Stimulated activated CD4-positive, alpha-beta T cell treated with anti-CD3 and anti-CD28 coated beads, Interleukin-12 subunit alpha, Interleukin-12 subunit beta, amount 100 ng/mL, for 4 hours (primary cell): ENCODE results near the gene KLF6.

Experiments used
- DNase-seq: peaks from one replicate; pipeline ENCODE4 v3.0.0-alpha.2; 2020

Gene KLF6

GRCh38 chr10:3774018-3774813 is 10.8 kb downstream of the KLF6 start:
- no peak for DNase-seq

- DNase-seq = no peak
Measured at GRCh38 chr10:3773460-3774017, 11.5 kb downstream of the KLF6 start.

- no peak for DNase-seq
Measured at GRCh38 chr10:3772361-3773171, 12.4 kb downstream of the KLF6 start.

GRCh38 chr10:3770611-3771110 is 14.3 kb downstream of the KLF6 start:
- DNase-seq = no peak

- no peak for DNase-seq
Measured at GRCh38 chr10:3769556-3769955, 15.5 kb downstream of the KLF6 start.

GRCh38 chr10:3766046-3766756 is 18.8 kb downstream of the KLF6 start:
- no peak for DNase-seq

- no peak for DNase-seq
Measured at GRCh38 chr10:3765146-3765545, 19.9 kb downstream of the KLF6 start.

GRCh38 chr10:3764626-3765112 is 20.3 kb downstream of the KLF6 start:
- no peak for DNase-seq

GRCh38 chr10:3763852-3764625 is 21.0 kb downstream of the KLF6 start:
- DNase-seq = no peak

- no peak for DNase-seq
Measured at GRCh38 chr10:3763035-3763456, 22.0 kb downstream of the KLF6 start.

GRCh38 chr10:3762309-3762708 is 22.7 kb downstream of the KLF6 start:
- DNase-seq = no peak

GRCh38 chr10:3761904-3762303 is 23.1 kb downstream of the KLF6 start:
- DNase-seq = no peak

GRCh38 chr10:3761021-3761686 is 23.9 kb downstream of the KLF6 start:
- no peak for DNase-seq

GRCh38 chr10:3760083-3760482 is 24.9 kb downstream of the KLF6 start:
- DNase-seq = no peak

- no peak for DNase-seq
Measured at GRCh38 chr10:3759397-3759796, 25.6 kb downstream of the KLF6 start.

- DNase-seq = no peak
Measured at GRCh38 chr10:3758491-3758970, 26.5 kb downstream of the KLF6 start.

- peak; percentile 57 for DNase-seq
Measured at GRCh38 chr10:3757638-3758490, 27.1 kb downstream of the KLF6 start.

- DNase-seq = no peak
Measured at GRCh38 chr10:3757250-3757637, 27.8 kb downstream of the KLF6 start.

- no peak for DNase-seq
Measured at GRCh38 chr10:3756360-3756740, 28.7 kb downstream of the KLF6 start.
